H1 (cell line): ENCODE data around the gene UVSSA. TPM values are rescaled to one million over a fixed set of nuclear protein-coding genes. Genes with fewer than 3 reads are reported as not detected.

ENCODE experiments used
- CTCF ChIA-PET: fragments of 300-600 bp; sonication (Branson Sonifier 250); formaldehyde crosslinking; loops from one replicate; lab custom pipeline; 2021; ENCODE audit not compliant: partially characterized antibody; lab: Charles Lee
- POLR2A ChIA-PET: fragments of 300-600 bp; sonication (Branson Sonifier 250); formaldehyde crosslinking; loops from one replicate; lab custom pipeline; 2021; ENCODE audit warnings: inconsistent platforms; ENCODE audit not compliant: partially characterized antibody; lab: Charles Lee
- DNase-seq, 2 experiments: peaks; one replicate each; pipeline versions ENCODE4 v3.0.0 to v3.0.0-alpha.2; 2010 to 2022; ENCODE audit warnings: low spot score in 2 of 2, low read depth in 1 of 2, mixed read lengths in 1 of 2
- FAIRE-seq: peaks from 2 replicates; lab custom pipeline; 2011; peaks lifted over from hg19 to GRCh38; lab: Jason Lieb, UNC
- H2AFZ ChIP-seq: 2 replicates; pipeline ENCODE4 v1.8.1; 2012; ENCODE audit warnings: low read length, inconsistent platforms
- H2AK5ac ChIP-seq: 2 replicates; pipeline ENCODE4 v1.6.1; 2013; ENCODE audit warnings: low read depth, low read length
- H2BK120ac ChIP-seq: replicated peaks from 2 replicates; pipeline ENCODE3; 2013; ENCODE audit warnings: low read depth, low read length, inconsistent platforms
- H2BK12ac ChIP-seq: 2 replicates; pipeline ENCODE4 v1.6.1; 2013; ENCODE audit warnings: low read depth, low read length
- H2BK15ac ChIP-seq: 2 replicates; pipeline ENCODE4 v1.6.1; 2013; ENCODE audit warnings: low read length
- H2BK20ac ChIP-seq: 2 replicates; pipeline ENCODE4 v1.6.1; 2013; ENCODE audit warnings: low read length
- H2BK5ac ChIP-seq: 2 replicates; pipeline ENCODE4 v1.6.1; 2013; ENCODE audit warnings: low read depth, low read length
- H3K14ac ChIP-seq: 2 replicates; pipeline ENCODE4 v1.6.1; 2013; ENCODE audit warnings: inconsistent platforms; ENCODE audit not compliant: insufficient read length
- H3K18ac ChIP-seq: 2 replicates; pipeline ENCODE4 v1.6.1; 2013; ENCODE audit warnings: low read length; ENCODE audit errors: extremely low read depth
- H3K23ac ChIP-seq: 2 replicates; pipeline ENCODE4 v1.6.1; 2013; ENCODE audit warnings: inconsistent platforms; ENCODE audit not compliant: insufficient read length
- H3K23me2 ChIP-seq: 2 replicates; pipeline ENCODE4 v1.6.1; 2013; ENCODE audit warnings: low read depth, low read length
- H3K27ac ChIP-seq: 2 replicates; pipeline ENCODE4 v1.6.1; 2011; ENCODE audit warnings: low read depth, low read length, inconsistent platforms
- H3K27me3 ChIP-seq, 4 experiments: replicated peaks in 1 of 4; 1 replicate in 1 of 4; 2 replicates in 3 of 4; pipeline versions ENCODE4 v1.6.1 to v1.8.1; 2011 to 2013; ENCODE audit warnings: low read length in 3 of 4, mild to moderate bottlenecking in 3 of 4, inconsistent platforms in 2 of 4, mixed read lengths in 2 of 4, moderate library complexity in 1 of 4; ENCODE audit not compliant: control insufficient read depth in 3 of 4, insufficient read depth in 3 of 4; ENCODE audit errors: extremely low read depth in 1 of 4
- H3K36me3 ChIP-seq, 4 experiments: 2 replicates each; pipeline versions ENCODE4 v1.6.1 to v1.8.1; 2011 to 2013; ENCODE audit warnings: mild to moderate bottlenecking in 4 of 4, low read length in 3 of 4, moderate library complexity in 2 of 4, control low read depth in 1 of 4, inconsistent platforms in 1 of 4; ENCODE audit not compliant: insufficient read depth in 4 of 4, control insufficient read depth in 2 of 4
- H3K4ac ChIP-seq: replicated peaks from 2 replicates; pipeline ENCODE3; 2013; ENCODE audit warnings: low read length, low read depth, mixed read lengths, inconsistent platforms; ENCODE audit not compliant: insufficient read length
- H3K4me1 ChIP-seq, 4 experiments: replicated peaks in 1 of 4; 1 replicate in 1 of 4; 2 replicates in 3 of 4; pipeline versions ENCODE4 v1.6.1 to v1.8.1; 2011 to 2013; ENCODE audit warnings: low read length in 3 of 4, inconsistent platforms in 2 of 4, mixed read lengths in 1 of 4; ENCODE audit not compliant: insufficient read depth in 4 of 4, control insufficient read depth in 3 of 4
- H3K4me2 ChIP-seq, 2 experiments: 2 replicates each; pipeline versions ENCODE4 v1.6.1 to v1.8.1; 2011 to 2013; ENCODE audit warnings: low read depth in 2 of 2, low read length in 2 of 2, control low read depth in 1 of 2, inconsistent platforms in 1 of 2, mild to moderate bottlenecking in 1 of 2; ENCODE audit not compliant: insufficient read depth in 1 of 2
- H3K4me3 ChIP-seq, 4 experiments: fragments of 200-600, 300-600 bp in 1 of 4; sonication (generic), shearing (Covaris generic), sonication (Bioruptor Twin) in 1 of 4; 2 replicates each; pipeline versions ENCODE4 v1.5.1 to v1.8.1; 2011 to 2016; ENCODE audit warnings: low read length in 4 of 4, low read depth in 3 of 4, control low read depth in 2 of 4, inconsistent platforms in 2 of 4, mild to moderate bottlenecking in 2 of 4, mixed read lengths in 1 of 4, moderate library complexity in 1 of 4; ENCODE audit not compliant: insufficient read depth in 2 of 4; ENCODE audit errors: extremely low read depth in 1 of 4
- H3K56ac ChIP-seq: replicated peaks from 2 replicates; pipeline ENCODE3; 2013; ENCODE audit warnings: low read depth, mild to moderate bottlenecking, mixed read lengths, low read length, inconsistent platforms; ENCODE audit not compliant: insufficient read length
- H3K79me1 ChIP-seq: 2 replicates; pipeline ENCODE4 v1.6.1; 2013; ENCODE audit warnings: low read depth, low read length, control low read depth
- H3K79me2 ChIP-seq, 2 experiments: 2 replicates each; pipeline versions ENCODE4 v1.6.1 to v1.8.1; 2012 to 2013; ENCODE audit warnings: low read length in 2 of 2, mild to moderate bottlenecking in 2 of 2, inconsistent platforms in 1 of 2; ENCODE audit not compliant: insufficient read depth in 2 of 2, control insufficient read depth in 1 of 2
- H3K9ac ChIP-seq, 4 experiments: replicated peaks in 1 of 4; 1 replicate in 1 of 4; 2 replicates in 3 of 4; pipeline versions ENCODE4 v1.6.1 to v1.8.1; 2011 to 2013; ENCODE audit warnings: low read depth in 3 of 4, low read length in 3 of 4, control low read depth in 2 of 4, mild to moderate bottlenecking in 2 of 4, moderate library complexity in 2 of 4, inconsistent platforms in 1 of 4; ENCODE audit errors: extremely low read depth in 1 of 4
- H3K9me3 ChIP-seq, 2 experiments: 2 replicates each; pipeline versions ENCODE4 v1.6.1 to v1.8.1; 2012 to 2013; ENCODE audit warnings: mild to moderate bottlenecking in 2 of 2, moderate library complexity in 2 of 2, control low read depth in 1 of 2, inconsistent platforms in 1 of 2, low read depth in 1 of 2, low read length in 1 of 2, mixed read lengths in 1 of 2; ENCODE audit not compliant: insufficient read depth in 2 of 2
- H4K20me1 ChIP-seq, 2 experiments: replicated peaks in 1 of 2; 2 replicates each; pipeline versions ENCODE3 to v1.8.1; 2011 to 2013; ENCODE audit warnings: inconsistent platforms in 2 of 2, low read length in 2 of 2, mild to moderate bottlenecking in 1 of 2; ENCODE audit not compliant: insufficient read depth in 2 of 2, control insufficient read depth in 1 of 2
- H4K5ac ChIP-seq: 2 replicates; pipeline ENCODE4 v1.6.1; 2013; ENCODE audit warnings: low read length, low read depth, mixed read lengths, inconsistent platforms; ENCODE audit not compliant: insufficient read length
- H4K8ac ChIP-seq: 2 replicates; pipeline ENCODE4 v1.8.0; 2013; ENCODE audit warnings: mild to moderate bottlenecking, moderate library complexity, low read length, inconsistent platforms; ENCODE audit not compliant: insufficient read depth; ENCODE audit errors: extremely low read depth
- H4K91ac ChIP-seq: replicated peaks from 2 replicates; pipeline ENCODE3; 2013; ENCODE audit warnings: low read length, mixed read lengths, inconsistent platforms; ENCODE audit not compliant: insufficient read length
- BCL11A ChIP-seq, 2 experiments: IDR thresholded peaks; one replicate each; pipeline ENCODE4 v1.6.1; 2011; ENCODE audit warnings: low read depth in 2 of 2, low read length in 2 of 2, mild to moderate bottlenecking in 2 of 2
- CTCF ChIP-seq, 3 experiments: IDR thresholded peaks; 1 replicate in 2 of 3; 2 replicates in 1 of 3; pipeline versions ENCODE4 v1.5.1 to v1.6.1; 2011; ENCODE audit warnings: low read length in 3 of 3, mild to moderate bottlenecking in 3 of 3, inconsistent platforms in 2 of 3, low read depth in 1 of 3, moderate library complexity in 1 of 3; ENCODE audit not compliant: insufficient read depth in 1 of 3; ENCODE audit errors: control extremely low read depth in 1 of 3
- EP300 ChIP-seq, 2 experiments: IDR thresholded peaks; 1 replicate in 1 of 2; 2 replicates in 1 of 2; pipeline ENCODE4 v1.6.1; 2011 to 2012; ENCODE audit warnings: low read depth in 2 of 2, low read length in 2 of 2, mild to moderate bottlenecking in 2 of 2, borderline replicate concordance in 1 of 2, inconsistent platforms in 1 of 2, moderate library complexity in 1 of 2
- HDAC6 ChIP-seq: IDR thresholded peaks from one replicate; pipeline ENCODE4 v1.7.1; 2012; ENCODE audit warnings: low read depth, mild to moderate bottlenecking, inconsistent platforms, low read length, moderate library complexity
- POU5F1 ChIP-seq: IDR thresholded peaks from 2 replicates; pipeline ENCODE4 v1.6.1; 2011; ENCODE audit warnings: low read depth, mild to moderate bottlenecking, low read length, moderate library complexity
- RAD21 ChIP-seq, 2 experiments: IDR thresholded peaks in 1 of 2; conservative IDR thresholded peaks in 1 of 2; 2 replicates each; pipeline ENCODE4 v1.6.1; 2011; ENCODE audit warnings: low read depth in 2 of 2, low read length in 2 of 2, improper control_type of control experiment in 1 of 2, inconsistent platforms in 1 of 2, mild to moderate bottlenecking in 1 of 2, moderate library complexity in 1 of 2
- SIN3A ChIP-seq, 2 experiments: IDR thresholded peaks in 1 of 2; conservative IDR thresholded peaks in 1 of 2; 2 replicates each; pipeline ENCODE4 v1.6.1; 2011 to 2012; ENCODE audit warnings: low read length in 2 of 2, improper control_type of control experiment in 1 of 2, low read depth in 1 of 2, mild to moderate bottlenecking in 1 of 2
- YY1 ChIP-seq: IDR thresholded peaks from 2 replicates; pipeline ENCODE4 v1.6.1; 2011; ENCODE audit warnings: low read depth, mild to moderate bottlenecking, low read length
- WGBS, 2 experiments: shearing (Covaris generic) in 1 of 2; methylation state at CpG; one replicate each; pipeline versions ENCODE4 v1.1.6 to v1.1.7; 2013 to 2015; ENCODE audit warnings: low lambda C conversion rate in 2 of 2, mixed read lengths in 2 of 2, inconsistent platforms in 1 of 2, low coverage in 1 of 2, missing lambda C conversion rate in 1 of 2; ENCODE audit not compliant: insufficient replicate concordance in 2 of 2, insufficient coverage in 1 of 2, insufficient read length in 1 of 2; ENCODE audit errors: extremely low coverage in 1 of 2, missing lambda C conversion rate in 1 of 2; 5-methylcytosine and 5-hydroxymethylcytosine counted together
- polyA plus RNA-seq, 7 experiments: library from polyadenylated mRNA; depleted of rRNA in 3 of 7; stranded (reverse) in 5 of 7; unstranded in 2 of 7; fragments of >200 nt in 5 of 7; fragments of 200-250 nt in 2 of 7; gene quantifications; 1 replicate in 5 of 7; 2 replicates in 1 of 7; 4 replicates in 1 of 7; pipeline versions ENCODE4 v1.2.1 to v1.2.3, GENCODE V29; 2011 to 2013; ENCODE audit warnings: missing spikeins in 2 of 7, mixed read lengths in 2 of 7
- total RNA-seq: library from RNA; stranded (reverse); fragmentation: NEBNext Ultra II Directional; extraction: Animal tissue kit (Norgen Biotek cat#: 25700); gene quantifications from 2 replicates; pipeline ENCODE4 v1.2.1, GENCODE V29; 2021

Gene UVSSA
- total and polyA plus RNA-seq, 2 of the 8 experiments (the other 6 are each of a cell fraction or from before 2014, with no cell fraction given): 14.5 to 19.4 TPM

GRCh38 chr4:1398681-1399507 lies 51.9 kb downstream of the UVSSA start:
- H2BK12ac ChIP-seq: no peak overlapping the region
- no peak overlapping the region for H3K56ac ChIP-seq
- FAIRE-seq: no peak
- no peak overlapping the region for H3K4ac ChIP-seq
- peaks cover 2% of the 10 kb centered on the region; the same call in 1 of the 2 replicates for H3K23me2 ChIP-seq
- no peak overlapping the region for H2BK15ac ChIP-seq
- no peak overlapping the region for H2BK20ac ChIP-seq
- no peaks in the 10 kb centered on the region for H3K79me1 ChIP-seq
- no peak overlapping the region for H2AFZ ChIP-seq
- H3K27ac ChIP-seq: no peak overlapping the region
- no peak overlapping the region for H3K14ac ChIP-seq
- CTCF ChIA-PET: interaction anchor here (0.8 kb wide), 1 partner anchor 114 kb away, joined by 3 read pairs; no protein-coding TSS in a partner anchor
- H2AK5ac ChIP-seq: no peak overlapping the region
- H3K79me2 ChIP-seq: no peaks in the 10 kb centered on the region
- 90% methylated on average over 19 of the region's 22 CpGs; no CpG with 5 or more reads in 1 of the 2 experiments for WGBS, 2 experiments
- H2BK5ac ChIP-seq: no peak overlapping the region
- H3K18ac ChIP-seq: no peak overlapping the region
- no peak overlapping the region for H4K5ac ChIP-seq
- no peak overlapping the region for H3K23ac ChIP-seq
- H3K4me1 ChIP-seq: peaks cover 0 to 12% (median 3%) of the 10 kb centered on the region in 4 experiments; a peak in 5 of 7 replicates
- H3K4me2 ChIP-seq: no peak overlapping the region
- DNase-seq: no peak
- H3K27me3 ChIP-seq: peaks cover 33 to 39% (median 37%) of the 10 kb centered on the region in 4 experiments
- H3K9ac ChIP-seq: no peak overlapping the region
- no peak overlapping the region for H4K8ac ChIP-seq
- H3K4me3 ChIP-seq: no peak overlapping the region
- H2BK120ac ChIP-seq: no peak overlapping the region
- H4K91ac ChIP-seq: no peak overlapping the region
- peaks cover 0 to 7% of the 10 kb centered on the region in 2 experiments for H4K20me1 ChIP-seq
- POLR2A ChIA-PET: no interaction called here
- peaks cover 0 to 21% (median 0%) of the 10 kb centered on the region in 4 experiments; a peak in 1 of 8 replicates for H3K36me3 ChIP-seq
- H3K9me3 ChIP-seq: peaks cover 20 to 39% of the 10 kb centered on the region in 2 experiments
- TF ChIP-seq POU5F1: no peak
- TF ChIP-seq SIN3A (conservative IDR thresholded peaks at IDR 0.05 in 1 of 2, IDR thresholded peaks at IDR 0.05 in 1 of 2; ENCODE audit: low read depth in 1 of 2, low read length in 2 of 2): no peak
- TF ChIP-seq YY1: no peak
- TF ChIP-seq CTCF (IDR thresholded peaks at IDR 0.05; ENCODE audit: control extremely low read depth in 1 of 3, insufficient read depth in 1 of 3, low read depth in 1 of 3, low read length in 3 of 3): no peak
- no peak for TF ChIP-seq BCL11A (IDR thresholded peaks at IDR 0.05; ENCODE audit: low read depth in 2 of 2, low read length in 2 of 2)
- no peak for TF ChIP-seq RAD21 (IDR thresholded peaks at IDR 0.05 in 1 of 2, conservative IDR thresholded peaks at IDR 0.05 in 1 of 2; ENCODE audit: low read depth in 2 of 2, low read length in 2 of 2)
- TF ChIP-seq EP300 (IDR thresholded peaks at IDR 0.05; ENCODE audit: borderline replicate concordance in 1 of 2, low read depth in 2 of 2, low read length in 2 of 2): no peak
- no peak for TF ChIP-seq HDAC6
